ENCODE results near the gene C2orf81.
A peak's percentile ranks its signal among the peaks of the same experiment; 100 is the strongest.

Gene C2orf81

DNA sequence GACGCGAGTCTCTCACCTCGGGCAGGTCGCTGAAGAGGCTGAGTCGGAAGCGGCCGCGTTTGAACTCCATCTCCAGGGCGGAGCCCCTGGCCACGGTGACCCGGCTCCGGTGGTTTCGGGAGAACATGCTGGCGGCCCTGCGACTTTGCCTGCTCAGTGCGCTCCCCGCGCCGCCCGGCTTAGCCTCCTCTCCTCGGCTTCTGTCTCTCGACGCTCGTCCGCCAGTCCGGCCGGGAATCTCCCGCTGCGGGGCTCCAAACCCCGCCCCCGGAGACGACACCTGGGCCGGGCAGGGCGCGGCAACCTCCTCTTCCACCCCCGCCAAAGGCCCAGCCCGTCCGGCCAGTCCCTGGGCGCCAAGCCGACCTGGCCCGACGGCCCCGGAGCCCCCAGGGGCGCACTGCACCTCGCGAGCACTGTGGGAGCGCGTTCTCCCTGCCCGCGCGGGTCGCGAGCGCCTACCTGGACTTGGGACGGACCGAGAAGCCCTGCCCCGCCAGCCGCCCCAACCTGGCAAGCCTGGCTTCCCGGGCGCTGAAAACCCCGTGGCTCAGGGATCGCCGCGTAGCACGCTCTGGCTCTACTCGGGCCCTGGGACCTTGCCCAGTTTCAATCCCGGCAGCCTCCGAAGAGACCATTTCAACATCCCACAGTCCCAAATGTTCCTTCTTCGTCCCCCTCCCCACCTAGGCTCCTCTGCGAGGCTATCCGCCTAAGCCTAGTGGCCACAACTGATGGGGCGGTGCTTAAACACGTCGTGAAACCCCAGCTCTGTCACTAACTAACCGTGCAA lies 20.5 kb upstream of the C2orf81 start, which contains the start of gene RTKN:
RTKN (minus strand) TSS at position 248 of the 793 bp plus-strand sequence; CDS start at position 127, 121 bp downstream.
- 1 to 4% methylated on average over 47 to 62 of the region's 75 CpGs for WGBS, 2 experiments (ENCODE audit: insufficient coverage in 2 of 2)
- Histone ChIP-seq H3K27ac (ENCODE audit: low read depth, low read length, severe bottlenecking) (peak within 1 kb of the TSS; percentile 99), H3K9me3 (ENCODE audit: control insufficient read depth, low read length) (no peaks in the 10 kb centered on the region)

DNA sequence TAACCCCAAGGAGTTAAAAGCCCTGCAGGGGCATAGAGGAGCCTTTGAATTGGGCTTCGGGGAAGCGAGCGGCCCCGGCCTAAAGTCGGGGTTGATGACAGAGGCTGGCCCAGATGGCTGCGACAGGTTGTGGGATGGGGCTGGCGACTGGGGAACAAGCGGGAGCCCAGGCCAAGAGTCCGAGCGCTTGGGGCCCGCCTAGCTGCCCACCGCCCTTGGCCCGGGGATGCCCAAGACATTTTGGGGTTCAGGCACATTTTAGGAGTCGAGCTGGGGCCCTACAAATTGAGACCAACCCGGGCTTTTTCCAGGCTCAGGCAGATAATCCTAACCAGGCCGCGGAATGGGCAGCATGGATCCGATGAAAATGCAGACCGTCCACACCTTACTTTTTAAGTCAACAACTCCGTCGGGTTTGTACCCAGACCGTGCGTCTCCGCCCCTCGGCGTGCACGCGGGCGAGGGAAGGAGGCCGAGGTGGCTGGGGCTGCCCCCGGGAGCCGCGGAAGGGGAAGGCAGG lies 19.8 kb upstream of the C2orf81 start:
- H3K27ac ChIP-seq (ENCODE audit: low read depth, low read length, severe bottlenecking): peak overlapping the region; percentile 99
- H3K4me1 ChIP-seq (ENCODE audit: control insufficient read depth, insufficient read depth, low read length, poor library complexity, severe bottlenecking): peaks cover 38% of the 10 kb centered on the region
- H3K4me3 ChIP-seq (ENCODE audit: extremely low read depth, insufficient read depth, low read length, poor library complexity, severe bottlenecking): peak overlapping the region; percentile 54
- H3K9me3 ChIP-seq (ENCODE audit: control insufficient read depth, low read length): no peaks in the 10 kb centered on the region
- 2 to 3% methylated on average over 28 to 32 of the region's 33 CpGs for WGBS, 2 experiments (ENCODE audit: insufficient coverage in 2 of 2)
- peaks cover 12% of the 10 kb centered on the region for H3K36me3 ChIP-seq (ENCODE audit: control insufficient read depth, insufficient read depth, low read length)

More for the DNA sequence above, 20.5 kb upstream of the C2orf81 start, which contains the start of gene RTKN:
- Histone ChIP-seq H3K4me3 (ENCODE audit: extremely low read depth, insufficient read depth, low read length, poor library complexity, severe bottlenecking) (peak within 1 kb of the TSS; percentile 54), H3K36me3 (ENCODE audit: control insufficient read depth, insufficient read depth, low read length) (peaks cover 8% of the 10 kb centered on the region), H3K4me1 (ENCODE audit: control insufficient read depth, insufficient read depth, low read length, poor library complexity, severe bottlenecking) (peaks cover 34% of the 10 kb centered on the region)

DNA sequence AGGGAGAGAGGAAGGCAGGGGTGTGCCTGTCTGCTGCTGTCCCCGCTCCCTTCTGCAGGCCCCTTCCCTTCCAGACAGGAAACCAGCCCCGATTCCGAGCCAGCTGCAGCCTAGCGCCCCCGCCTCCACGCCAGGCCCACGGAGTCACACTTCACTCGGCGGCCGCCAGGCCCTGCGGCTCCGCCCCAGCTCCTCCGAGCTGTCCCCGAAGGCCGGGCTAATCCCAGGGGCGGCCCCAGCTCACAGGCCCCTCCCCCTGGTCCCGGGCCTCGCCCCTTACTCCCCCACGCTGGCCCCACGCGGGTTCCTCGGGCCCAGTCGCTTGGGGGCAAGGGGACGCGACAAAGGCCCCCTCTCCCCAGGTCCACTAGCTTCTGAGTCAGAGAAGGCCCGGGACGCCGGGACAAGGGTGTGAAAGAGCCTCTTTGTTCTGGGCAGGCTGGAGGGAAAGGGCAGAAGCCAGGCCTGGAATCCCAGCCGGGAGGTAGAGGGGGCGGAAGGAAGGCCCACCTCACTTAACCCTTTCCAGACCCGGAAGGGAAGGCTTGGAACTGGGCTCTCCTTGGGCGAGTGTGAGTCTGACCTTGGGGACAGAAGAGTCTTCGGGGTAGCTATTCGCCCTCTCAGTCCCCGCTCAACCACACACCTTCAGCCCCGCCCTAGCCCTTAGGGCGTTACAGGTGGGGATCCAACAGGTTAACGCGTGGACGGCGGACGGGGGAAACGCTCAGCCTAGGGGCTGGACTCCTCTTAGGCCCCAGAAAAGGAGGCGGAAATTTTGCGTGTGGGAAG lies 19.2 kb upstream of the C2orf81 start:
- 0 to 1% methylated on average over 19 to 28 of the region's 45 CpGs for WGBS, 2 experiments (ENCODE audit: insufficient coverage in 2 of 2)
- Histone ChIP-seq H3K27ac (ENCODE audit: low read depth, low read length, severe bottlenecking) (peak overlapping the region; percentile 99), H3K4me3 (ENCODE audit: extremely low read depth, insufficient read depth, low read length, poor library complexity, severe bottlenecking) (peak overlapping the region; percentile 54), H3K36me3 (ENCODE audit: control insufficient read depth, insufficient read depth, low read length) (peaks cover 18% of the 10 kb centered on the region), H3K4me1 (ENCODE audit: control insufficient read depth, insufficient read depth, low read length, poor library complexity, severe bottlenecking) (peaks cover 38% of the 10 kb centered on the region), H3K9me3 (ENCODE audit: control insufficient read depth, low read length) (no peaks in the 10 kb centered on the region)

DNA sequence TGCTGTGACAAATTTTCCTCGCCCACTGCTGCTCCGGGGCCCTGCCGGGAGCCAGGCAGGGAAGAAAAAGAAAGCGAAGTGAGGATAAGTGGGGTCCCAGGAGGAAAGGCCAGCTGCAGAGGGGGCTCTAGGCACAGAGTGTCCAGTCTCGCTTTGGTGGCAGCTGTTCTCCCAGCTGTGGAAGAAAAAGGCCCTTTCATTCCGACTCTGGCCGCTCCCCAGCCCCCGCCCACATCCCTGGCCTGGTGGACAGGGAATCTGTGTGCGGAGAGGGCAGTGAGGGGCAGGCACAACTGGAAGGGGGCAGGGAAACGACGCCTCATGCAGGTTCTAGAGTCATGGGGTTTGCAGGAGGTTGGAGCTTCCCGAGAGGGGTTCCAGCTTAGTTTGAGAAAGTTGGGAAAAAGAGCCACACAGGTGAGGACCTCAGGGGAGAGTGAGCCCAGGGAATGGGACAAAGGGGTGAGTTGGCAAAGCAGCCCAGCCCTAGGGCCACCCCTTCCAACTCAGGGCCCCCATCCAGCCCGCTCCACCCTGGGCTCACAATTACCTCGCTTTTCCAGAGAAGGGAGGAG lies 18.5 kb upstream of the C2orf81 start:
- H3K9me3 ChIP-seq (ENCODE audit: control insufficient read depth, low read length): no peaks in the 10 kb centered on the region
- whole genome bisulfite sequencing, 2 experiments (ENCODE audit: insufficient coverage in 2 of 2): 18 to 26% methylated on average over 7 to 9 of the region's 14 CpGs
- H3K36me3 ChIP-seq (ENCODE audit: control insufficient read depth, insufficient read depth, low read length): peaks cover 25% of the 10 kb centered on the region
- peak overlapping the region; percentile 54 for H3K4me3 ChIP-seq (ENCODE audit: extremely low read depth, insufficient read depth, low read length, poor library complexity, severe bottlenecking)
- peak overlapping the region; percentile 99 for H3K27ac ChIP-seq (ENCODE audit: low read depth, low read length, severe bottlenecking)
- H3K4me1 ChIP-seq (ENCODE audit: control insufficient read depth, insufficient read depth, low read length, poor library complexity, severe bottlenecking): peaks cover 38% of the 10 kb centered on the region

DNA sequence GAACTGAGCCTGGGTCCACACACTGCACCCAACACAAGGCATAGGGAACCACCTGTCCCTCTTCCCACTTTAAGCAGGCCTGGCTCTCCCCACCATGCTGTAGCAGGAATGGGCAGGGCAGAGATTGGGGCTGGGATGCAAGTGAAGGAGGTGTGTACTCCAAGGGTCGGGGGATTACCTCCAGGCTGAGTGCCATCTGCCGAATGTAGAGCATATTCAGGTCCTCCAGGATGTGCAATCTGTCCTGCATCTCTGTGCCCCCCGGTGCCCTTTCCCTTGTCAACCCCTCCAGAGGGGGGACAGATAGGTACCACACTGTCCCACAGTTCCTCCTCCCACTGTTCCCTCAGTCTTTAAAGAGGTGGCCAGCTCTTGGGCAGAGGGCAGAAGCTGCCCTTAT lies 18.0 kb upstream of the C2orf81 start:
- H3K27ac ChIP-seq (ENCODE audit: low read depth, low read length, severe bottlenecking): peak overlapping the region; percentile 99
- no peaks in the 10 kb centered on the region for H3K9me3 ChIP-seq (ENCODE audit: control insufficient read depth, low read length)
- peaks cover 34% of the 10 kb centered on the region for H3K4me1 ChIP-seq (ENCODE audit: control insufficient read depth, insufficient read depth, low read length, poor library complexity, severe bottlenecking)
- H3K4me3 ChIP-seq (ENCODE audit: extremely low read depth, insufficient read depth, low read length, poor library complexity, severe bottlenecking): peak overlapping the region; percentile 54
- 56 to 72% methylated on average over 3 of the region's 3 CpGs for WGBS, 2 experiments (ENCODE audit: insufficient coverage in 2 of 2)
- peaks cover 30% of the 10 kb centered on the region for H3K36me3 ChIP-seq (ENCODE audit: control insufficient read depth, insufficient read depth, low read length)

DNA sequence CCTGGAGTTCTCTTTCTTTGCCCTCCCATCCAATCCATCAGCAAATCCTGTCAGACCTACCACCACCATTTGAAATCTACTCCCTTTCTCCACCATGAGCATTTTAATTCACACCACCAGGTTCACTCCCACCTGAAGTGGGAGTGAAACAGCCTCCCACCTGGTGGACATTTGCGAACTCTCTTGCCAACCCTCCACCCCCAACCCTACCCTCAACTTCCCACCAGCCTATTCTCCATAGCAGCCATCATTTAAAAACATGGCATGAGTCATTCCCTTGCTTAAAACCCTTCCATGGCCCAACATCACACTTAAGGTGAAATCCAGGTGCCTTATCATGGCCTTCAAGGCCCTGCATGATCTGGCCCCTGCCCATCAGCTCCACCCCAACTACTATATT lies 16.8 kb upstream of the C2orf81 start:
- Histone ChIP-seq H3K4me3 (ENCODE audit: extremely low read depth, insufficient read depth, low read length, poor library complexity, severe bottlenecking) (no peak overlapping the region), H3K36me3 (ENCODE audit: control insufficient read depth, insufficient read depth, low read length) (peaks cover 35% of the 10 kb centered on the region), H3K9me3 (ENCODE audit: control insufficient read depth, low read length) (no peaks in the 10 kb centered on the region), H3K27ac (ENCODE audit: low read depth, low read length, severe bottlenecking) (no peak overlapping the region), H3K4me1 (ENCODE audit: control insufficient read depth, insufficient read depth, low read length, poor library complexity, severe bottlenecking) (peaks cover 30% of the 10 kb centered on the region)
- 90% methylated on average over 1 of the region's 1 CpG for WGBS, 2 experiments (ENCODE audit: insufficient coverage in 2 of 2)

DNA sequence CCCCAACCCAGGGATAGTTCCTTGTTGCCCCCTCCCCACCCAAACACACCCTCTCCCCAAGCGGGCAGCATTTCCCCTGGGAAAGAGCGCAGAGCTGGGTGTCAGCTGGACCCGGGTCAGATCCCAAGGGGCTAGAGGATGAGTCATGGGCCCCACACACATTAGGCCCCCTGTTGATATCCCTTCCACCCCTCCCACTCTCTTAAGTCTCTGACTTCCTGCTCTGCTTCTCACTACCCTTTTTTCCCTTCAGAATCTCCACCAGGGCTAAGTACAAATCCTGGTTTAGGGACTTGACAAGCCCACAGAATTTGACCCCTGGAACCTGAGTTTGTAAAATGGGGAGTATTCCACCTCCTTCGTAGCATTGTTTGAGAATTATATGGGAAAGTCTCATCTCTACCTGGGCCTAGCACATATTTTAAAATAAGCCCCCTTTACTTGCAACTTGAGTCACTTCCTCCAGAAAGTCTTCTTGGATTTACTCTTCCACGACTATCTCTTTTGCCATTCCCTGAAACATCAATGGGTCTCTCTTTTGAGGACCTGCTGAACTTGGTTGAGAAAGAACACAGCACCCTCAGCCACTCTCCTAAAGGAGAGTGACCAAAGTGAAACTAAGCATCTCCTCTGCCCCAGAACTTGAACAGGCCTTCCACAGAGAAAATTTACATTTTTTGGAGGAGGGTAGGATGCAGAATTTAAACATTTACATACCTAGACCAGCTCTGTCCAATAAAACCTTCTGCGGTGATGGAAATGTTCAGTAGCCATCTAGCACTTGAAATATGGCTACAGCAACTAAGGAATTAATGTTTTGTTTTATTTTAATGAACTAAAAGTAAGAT lies 15.7 kb upstream of the C2orf81 start:
- H3K4me3 ChIP-seq (ENCODE audit: extremely low read depth, insufficient read depth, low read length, poor library complexity, severe bottlenecking): no peak overlapping the region
- WGBS, 2 experiments (ENCODE audit: insufficient coverage in 2 of 2): 55 to 63% methylated on average over 4 to 5 of the region's 6 CpGs

DNA sequence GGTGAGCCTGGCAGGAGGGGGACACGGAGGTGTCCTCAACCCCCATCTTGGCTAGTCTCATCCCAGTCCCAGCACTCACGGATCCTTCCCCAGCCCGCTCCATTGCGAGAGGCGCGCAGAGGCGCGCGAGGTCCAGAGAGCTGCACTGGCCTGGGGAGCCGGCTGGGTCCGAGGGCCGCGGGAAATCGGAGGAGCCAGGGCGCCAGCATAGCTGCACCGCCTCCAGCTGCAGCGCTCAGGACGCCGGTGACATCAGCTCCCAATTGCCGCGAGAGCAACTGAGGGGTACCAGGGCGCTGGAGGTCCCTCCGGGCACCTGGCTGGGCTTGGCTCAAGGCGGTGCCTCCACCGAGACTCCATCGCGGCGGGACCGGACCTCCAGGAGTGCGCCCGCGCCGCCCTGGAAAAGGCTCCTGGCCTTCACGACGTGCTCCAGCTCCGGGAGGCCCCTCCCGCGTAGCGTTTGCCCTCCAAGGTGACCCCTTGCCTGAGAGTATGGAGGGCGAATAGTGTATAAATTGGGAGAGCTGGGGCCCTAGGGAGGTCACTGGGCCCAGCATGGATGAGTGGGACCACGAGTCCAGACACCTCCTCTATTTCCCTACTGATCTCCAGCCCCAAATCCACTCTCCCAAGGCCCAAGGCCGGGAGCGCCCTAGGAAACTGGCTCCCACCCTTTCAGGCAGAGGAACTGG lies 14.8 kb upstream of the C2orf81 start:
- no peaks in the 10 kb centered on the region for H3K9me3 ChIP-seq (ENCODE audit: control insufficient read depth, low read length)
- no peak overlapping the region for H3K27ac ChIP-seq (ENCODE audit: low read depth, low read length, severe bottlenecking)
- H3K36me3 ChIP-seq (ENCODE audit: control insufficient read depth, insufficient read depth, low read length): peaks cover 52% of the 10 kb centered on the region
- 94 to 95% methylated on average over 26 to 39 of the region's 43 CpGs for WGBS, 2 experiments (ENCODE audit: insufficient coverage in 2 of 2)
- H3K4me1 ChIP-seq (ENCODE audit: control insufficient read depth, insufficient read depth, low read length, poor library complexity, severe bottlenecking): peaks cover 30% of the 10 kb centered on the region
- H3K4me3 ChIP-seq (ENCODE audit: extremely low read depth, insufficient read depth, low read length, poor library complexity, severe bottlenecking): no peak overlapping the region

More for the DNA sequence above, 15.7 kb upstream of the C2orf81 start:
- peaks cover 30% of the 10 kb centered on the region for H3K4me1 ChIP-seq (ENCODE audit: control insufficient read depth, insufficient read depth, low read length, poor library complexity, severe bottlenecking)
- no peaks in the 10 kb centered on the region for H3K9me3 ChIP-seq (ENCODE audit: control insufficient read depth, low read length)
- H3K27ac ChIP-seq (ENCODE audit: low read depth, low read length, severe bottlenecking): no peak overlapping the region
- H3K36me3 ChIP-seq (ENCODE audit: control insufficient read depth, insufficient read depth, low read length): peaks cover 44% of the 10 kb centered on the region

DNA sequence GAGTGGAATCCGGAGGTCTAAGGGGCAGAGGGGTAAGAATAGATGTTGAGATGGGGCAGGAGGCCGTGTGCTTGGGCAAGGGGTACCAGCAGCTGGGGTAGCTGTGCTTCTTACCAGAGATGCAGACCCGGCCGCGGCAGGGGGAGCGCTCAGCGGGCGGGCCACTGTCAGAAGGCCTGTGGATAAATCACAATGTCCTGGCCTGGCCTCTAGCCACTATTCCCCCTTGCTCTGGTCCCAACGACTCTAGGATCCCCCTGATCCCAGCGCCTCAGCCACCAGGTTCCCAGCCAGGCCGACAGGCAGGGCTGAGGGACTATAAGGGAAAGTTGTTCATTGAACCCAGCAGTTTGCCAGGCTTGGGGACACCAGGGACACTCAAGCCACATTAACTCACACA lies 9.1 kb upstream of the C2orf81 start:
- Histone ChIP-seq H3K27ac (ENCODE audit: low read depth, low read length, severe bottlenecking) (no peak overlapping the region), H3K36me3 (ENCODE audit: control insufficient read depth, insufficient read depth, low read length) (peaks cover 88% of the 10 kb centered on the region), H3K9me3 (ENCODE audit: control insufficient read depth, low read length) (no peaks in the 10 kb centered on the region), H3K4me3 (ENCODE audit: extremely low read depth, insufficient read depth, low read length, poor library complexity, severe bottlenecking) (no peak overlapping the region), H3K4me1 (ENCODE audit: control insufficient read depth, insufficient read depth, low read length, poor library complexity, severe bottlenecking) (peaks cover 8% of the 10 kb centered on the region)
- WGBS, 2 experiments (ENCODE audit: insufficient coverage in 2 of 2): 96 to 99% methylated on average over 6 to 7 of the region's 11 CpGs

All from mesodermal cell (in vitro differentiated cells).